Vagina (tissue), 2 donors: ENCODE results near the gene INHBB. TPM values are rescaled to one million over a fixed set of nuclear protein-coding genes. Genes with fewer than 3 reads are reported as not detected.

ENCODE experiments used
- DNase-seq, 2 donors: peaks; one replicate each; pipeline ENCODE4 v3.0.0-alpha.2; 2017; ENCODE audit errors: extremely low spot score in 2 of 2
- H3K27ac ChIP-seq: fragments of 200-600 bp; sonication (generic); one replicate; pipeline ENCODE4 v1.5.1; 2019
- H3K27me3 ChIP-seq: fragments of 200-600 bp; sonication (generic); one replicate; pipeline ENCODE4 v1.5.1; 2019
- H3K36me3 ChIP-seq, 2 donors: fragments of 200-600 bp; sonication (generic); one replicate each; pipeline ENCODE4 v1.5.1; 2017 to 2019
- H3K4me1 ChIP-seq: fragments of 200-600 bp; sonication (generic); one replicate; pipeline ENCODE4 v1.5.1; 2019
- H3K4me3 ChIP-seq, 2 donors: fragments of 200-600 bp; sonication (generic); 1 replicate in 1 of 2; 2 replicates in 1 of 2; pipeline ENCODE4 v1.5.1; 2016 to 2019
- H3K9me3 ChIP-seq: fragments of 200-600 bp; sonication (generic); one replicate; pipeline ENCODE4 v1.5.1; 2019
- CTCF ChIP-seq, 3 experiments: fragments of 450-650 bp in 2 of 3; fragments of 200-600 bp in 1 of 3; sonication (generic) in 1 of 3; IDR thresholded peaks; one replicate each; pipeline ENCODE4 v1.5.1; 2017 to 2019; ENCODE audit warnings: antibody characterized with exemption in 3 of 3, mild to moderate bottlenecking in 2 of 3, moderate library complexity in 2 of 3
- POLR2A ChIP-seq, 2 donors: fragments of 450-650 bp; IDR thresholded peaks; one replicate each; pipeline ENCODE4 v1.6.1; 2017; ENCODE audit warnings: antibody characterized with exemption in 2 of 2, mild to moderate bottlenecking in 2 of 2, moderate library complexity in 2 of 2
- POLR2AphosphoS5 ChIP-seq, 2 donors: sonication (generic); formaldehyde crosslinking; IDR thresholded peaks; one replicate each; pipeline ENCODE4 v1.9.0; 2017; ENCODE audit warnings: antibody characterized with exemption in 2 of 2, mild to moderate bottlenecking in 2 of 2, low read depth in 1 of 2; ENCODE audit not compliant: insufficient read depth in 1 of 2
- intact Hi-C: fragments of 100-400 bp; cut with DNase I; formaldehyde crosslinking; loops from one replicate; pipeline ENCODE4 v1.15.1; 2023
- total RNA-seq: library from RNA; depleted of rRNA; stranded (reverse); fragments of >200 nt; gene quantifications from one replicate; pipeline ENCODE4 v1.2.3, GENCODE V29; 2016

The INHBB gene
- total RNA-seq, 1 donor from 2014 or later: 19.4 TPM

GRCh38 chr2:120395221-120396012, 49.5 kb downstream of the INHBB start:
- DNase-seq: no peak
- no peaks in the 10 kb centered on the region for H3K36me3 ChIP-seq
- H3K4me3 ChIP-seq: no peak overlapping the region
- H3K27me3 ChIP-seq: no peaks in the 10 kb centered on the region
- H3K9me3 ChIP-seq: no peaks in the 10 kb centered on the region
- H3K27ac ChIP-seq: no peak overlapping the region
- intact Hi-C loops: no loop called here
- TF ChIP-seq POLR2AphosphoS5 (IDR thresholded peaks at IDR 0.05; ENCODE audit: insufficient read depth in 1 of 2, low read depth in 1 of 2) (no peak), POLR2A (IDR thresholded peaks at IDR 0.05) (no peak), CTCF (IDR thresholded peaks at IDR 0.05) (no peak)
- H3K4me1 ChIP-seq: peaks cover 4% of the 10 kb centered on the region

GRCh38 chr2:120396013-120396860, 50.3 kb downstream of the INHBB start:
- Histone ChIP-seq H3K4me3 (no peak overlapping the region), H3K27me3 (no peaks in the 10 kb centered on the region), H3K27ac (no peak overlapping the region), H3K36me3 (no peaks in the 10 kb centered on the region), H3K9me3 (no peaks in the 10 kb centered on the region), H3K4me1 (peaks cover 4% of the 10 kb centered on the region)
- intact Hi-C loops: no loop called here
- TF ChIP-seq CTCF (IDR thresholded peaks at IDR 0.05) (no peak), POLR2AphosphoS5 (IDR thresholded peaks at IDR 0.05; ENCODE audit: insufficient read depth in 1 of 2, low read depth in 1 of 2) (no peak), POLR2A (IDR thresholded peaks at IDR 0.05) (no peak)
- DNase-seq: no peak

- H3K9me3 ChIP-seq: no peaks in the 10 kb centered on the region
- H3K4me3 ChIP-seq: no peak overlapping the region
- intact Hi-C loops: no loop called here
- H3K4me1 ChIP-seq: peaks cover 4% of the 10 kb centered on the region
- H3K36me3 ChIP-seq: no peaks in the 10 kb centered on the region
- no peak for DNase-seq
- H3K27ac ChIP-seq: no peak overlapping the region
- H3K27me3 ChIP-seq: no peaks in the 10 kb centered on the region
- TF ChIP-seq POLR2A (IDR thresholded peaks at IDR 0.05) (no peak), POLR2AphosphoS5 (IDR thresholded peaks at IDR 0.05; ENCODE audit: insufficient read depth in 1 of 2, low read depth in 1 of 2) (no peak), CTCF (IDR thresholded peaks at IDR 0.05) (no peak)
Observed at GRCh38 chr2:120396861-120397811, 51.2 kb downstream of the INHBB start.

- no peaks in the 10 kb centered on the region for H3K36me3 ChIP-seq
- H3K27ac ChIP-seq: no peak overlapping the region
- DNase-seq: no peak
- H3K4me3 ChIP-seq: no peak overlapping the region
- H3K4me1 ChIP-seq: peaks cover 4% of the 10 kb centered on the region
- intact Hi-C loops: no loop called here
- no peaks in the 10 kb centered on the region for H3K9me3 ChIP-seq
- H3K27me3 ChIP-seq: no peaks in the 10 kb centered on the region
- TF ChIP-seq CTCF (IDR thresholded peaks at IDR 0.05) (no peak), POLR2AphosphoS5 (IDR thresholded peaks at IDR 0.05; ENCODE audit: insufficient read depth in 1 of 2, low read depth in 1 of 2) (no peak), POLR2A (IDR thresholded peaks at IDR 0.05) (no peak)
Observed at GRCh38 chr2:120398051-120398995, 52.4 kb downstream of the INHBB start.
